NCI-H748 treated with DMSO at 0.1 percent for 48 hours (cell line): ENCODE results near the gene XAF1.
"Not testable (repeated sequence)": the region's sequence is repeated elsewhere in the genome, so short reads cannot be mapped to it uniquely, and the experiment has no call there.

Experiments
- DNase-seq: peaks from one replicate; lab custom pipeline; 2025; lab: John Stamatoyannopoulos, UW

XAF1 gene

GRCh38 chr17:6800422-6801027 lies 44.7 kb downstream of the XAF1 start:
- DNase-seq, result no peak

- no peak for DNase-seq
Measured at GRCh38 chr17:6811510-6811909, 55.7 kb downstream of the XAF1 start.

DNA sequence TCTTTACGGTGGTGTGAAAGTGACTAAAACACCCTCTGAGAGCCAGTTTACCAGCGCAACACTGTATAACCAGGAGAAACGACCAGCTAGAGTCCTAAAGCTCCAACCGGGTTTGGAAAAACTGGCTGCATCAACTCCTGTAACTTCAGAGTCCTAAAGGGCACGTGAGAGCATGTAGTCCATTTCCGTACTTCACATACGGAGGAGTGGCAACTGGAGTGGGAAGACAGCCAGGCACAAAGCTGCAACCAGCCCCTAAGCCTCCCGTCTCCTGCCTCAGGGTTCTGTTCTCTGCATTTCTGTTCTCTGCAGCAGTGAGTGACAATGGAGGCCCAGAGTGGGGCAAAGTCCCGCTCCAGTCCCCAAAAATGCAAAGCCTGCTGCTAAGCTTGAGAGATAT lies 56.4 kb downstream of the XAF1 start:
- no peak for DNase-seq

DNA sequence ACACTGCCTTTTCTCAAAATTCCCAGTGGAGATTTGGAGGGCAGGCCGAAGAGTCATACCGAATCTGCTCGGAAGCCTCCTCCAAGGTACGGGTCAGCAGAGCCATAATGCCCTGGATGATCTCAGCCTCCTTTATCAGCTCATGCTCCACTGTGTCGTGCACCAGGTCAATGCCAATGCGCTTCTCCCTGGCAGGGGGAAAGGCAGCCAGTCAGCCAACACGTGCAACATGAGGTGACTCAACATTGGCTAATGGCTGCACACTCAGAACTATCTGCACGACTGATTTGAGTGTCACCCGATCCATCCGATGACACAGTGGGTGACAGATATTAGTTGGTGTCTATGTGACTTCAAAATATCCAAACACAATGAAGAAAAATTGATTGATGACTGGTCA lies 59.9 kb downstream of the XAF1 start:
- no peak for DNase-seq

DNA sequence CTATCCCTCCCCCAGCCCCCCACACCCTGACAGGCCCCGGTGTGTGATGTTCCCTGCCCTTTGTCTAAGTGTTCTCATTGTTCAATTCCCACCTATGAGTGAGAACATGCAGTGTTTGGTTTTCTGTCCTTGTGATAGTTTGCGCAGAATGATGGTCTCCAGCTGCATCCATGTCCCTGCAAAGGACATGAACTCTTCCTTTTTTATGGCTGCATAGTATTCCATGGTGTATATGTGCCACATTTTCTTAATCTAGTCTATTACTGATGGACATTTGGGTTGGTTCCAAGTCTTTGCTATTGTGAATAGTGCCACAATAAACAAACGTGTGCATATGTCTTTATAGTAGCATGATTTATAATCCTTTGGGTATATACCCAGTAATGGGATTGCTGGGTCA lies 60.5 kb downstream of the XAF1 start:
- DNase-seq, result not testable (repeated sequence)

DNA sequence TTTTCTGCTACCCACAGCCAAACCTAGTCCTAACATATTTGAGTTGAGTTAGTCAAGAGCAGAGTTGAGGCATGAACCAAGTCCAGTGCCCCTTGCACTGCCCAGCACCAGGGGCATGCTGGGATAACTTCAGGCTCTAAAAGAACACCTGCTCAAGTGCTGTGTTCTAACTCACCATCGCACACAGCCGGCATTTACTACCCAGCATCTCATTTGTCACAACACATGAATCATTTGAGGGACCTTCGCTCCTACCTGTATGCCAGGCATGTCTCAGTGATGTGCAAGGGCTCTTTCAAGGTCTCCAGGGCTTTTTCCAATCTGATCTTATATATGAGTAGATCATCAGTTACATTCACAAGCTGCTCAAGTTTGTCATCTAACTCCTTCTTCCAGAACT lies 63.1 kb downstream of the XAF1 start:
- DNase-seq, result no peak

DNA sequence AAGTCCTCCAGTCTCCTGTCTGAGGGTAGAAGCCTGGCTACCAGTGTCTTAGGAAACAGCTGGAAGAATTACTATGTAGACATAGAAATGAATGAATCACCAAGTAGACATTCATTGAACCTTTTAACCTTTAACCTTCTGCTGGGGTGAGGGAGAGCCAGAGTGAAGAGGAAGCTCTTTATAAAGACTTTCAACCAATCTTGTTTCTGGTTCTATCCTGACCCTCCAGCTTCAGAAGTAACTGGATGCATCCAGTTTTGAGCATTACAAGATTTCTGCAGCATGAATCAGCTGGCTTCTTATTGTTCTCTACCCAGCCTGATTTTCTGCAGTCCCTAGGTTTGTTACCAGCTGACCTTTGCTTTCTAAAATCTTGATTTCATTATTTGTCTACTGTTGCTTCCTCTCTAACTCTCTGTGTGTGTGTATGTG lies 67.2 kb downstream of the XAF1 start:
- no peak for DNase-seq
